Measurements from ENCODE around the gene ACSF3. TPM values are rescaled to one million over a fixed set of nuclear protein-coding genes. Genes with fewer than 3 reads are reported as not detected.

The ACSF3 gene
- total RNA-seq, 1 experiment from 2014 or later: 39.2 TPM

GRCh38 chr16:89103156-89103555, 9.5 kb downstream of the ACSF3 start:
- H3K4me1 Mint-ChIP-seq (ENCODE audit: insufficient read depth, unreplicated experiment): no peaks in the 10 kb centered on the region
- no peak for DNase-seq (ENCODE audit: unreplicated experiment)
- ChIA-PET CTCF (interaction anchor here (0.9 kb wide), 1 partner anchor 292 kb away, joined by 3 read pairs; no protein-coding TSS in a partner anchor), POLR2A (no interaction called here)
- H3K9me3 Mint-ChIP-seq (ENCODE audit: unreplicated experiment): no peaks in the 10 kb centered on the region
- H3K36me3 Mint-ChIP-seq (ENCODE audit: insufficient read depth, unreplicated experiment): peaks cover 35% of the 10 kb centered on the region
- no peaks in the 10 kb centered on the region for H3K27me3 Mint-ChIP-seq (ENCODE audit: insufficient read depth, unreplicated experiment)
- BruUV-seq (replicated peaks): no TSS peak
- no peak overlapping the region for H3K4me3 Mint-ChIP-seq (ENCODE audit: unreplicated experiment)
- intact Hi-C loops (cut with micrococcal nuclease): no loop called here
- no peak overlapping the region for H3K27ac Mint-ChIP-seq (ENCODE audit: low read depth, unreplicated experiment)
- TF ChIP-seq, protein P1, sequence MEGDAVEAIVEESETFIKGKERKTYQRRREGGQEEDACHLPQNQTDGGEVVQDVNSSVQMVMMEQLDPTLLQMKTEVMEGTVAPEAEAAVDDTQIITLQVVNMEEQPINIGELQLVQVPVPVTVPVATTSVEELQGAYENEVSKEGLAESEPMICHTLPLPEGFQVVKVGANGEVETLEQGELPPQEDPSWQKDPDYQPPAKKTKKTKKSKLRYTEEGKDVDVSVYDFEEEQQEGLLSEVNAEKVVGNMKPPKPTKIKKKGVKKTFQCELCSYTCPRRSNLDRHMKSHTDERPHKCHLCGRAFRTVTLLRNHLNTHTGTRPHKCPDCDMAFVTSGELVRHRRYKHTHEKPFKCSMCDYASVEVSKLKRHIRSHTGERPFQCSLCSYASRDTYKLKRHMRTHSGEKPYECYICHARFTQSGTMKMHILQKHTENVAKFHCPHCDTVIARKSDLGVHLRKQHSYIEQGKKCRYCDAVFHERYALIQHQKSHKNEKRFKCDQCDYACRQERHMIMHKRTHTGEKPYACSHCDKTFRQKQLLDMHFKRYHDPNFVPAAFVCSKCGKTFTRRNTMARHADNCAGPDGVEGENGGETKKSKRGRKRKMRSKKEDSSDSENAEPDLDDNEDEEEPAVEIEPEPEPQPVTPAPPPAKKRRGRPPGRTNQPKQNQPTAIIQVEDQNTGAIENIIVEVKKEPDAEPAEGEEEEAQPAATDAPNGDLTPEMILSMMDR (IDR thresholded peaks at IDR 0.05; ENCODE audit: unreplicated experiment): no peak

GRCh38 chr16:89103781-89104180, 10.1 kb downstream of the ACSF3 start:
- no peaks in the 10 kb centered on the region for H3K27me3 Mint-ChIP-seq (ENCODE audit: insufficient read depth, unreplicated experiment)
- H3K9me3 Mint-ChIP-seq (ENCODE audit: unreplicated experiment): no peaks in the 10 kb centered on the region
- no TSS peak for BruUV-seq (replicated peaks)
- peaks cover 39% of the 10 kb centered on the region for H3K36me3 Mint-ChIP-seq (ENCODE audit: insufficient read depth, unreplicated experiment)
- no peaks in the 10 kb centered on the region for H3K4me1 Mint-ChIP-seq (ENCODE audit: insufficient read depth, unreplicated experiment)
- TF ChIP-seq, protein P1 (IDR thresholded peaks at IDR 0.05; ENCODE audit: unreplicated experiment): no peak
- ChIA-PET POLR2A (no interaction called here), CTCF (interaction anchor here (0.9 kb wide), 1 partner anchor 293 kb away, joined by 3 read pairs; no protein-coding TSS in a partner anchor)
- no peak overlapping the region for H3K27ac Mint-ChIP-seq (ENCODE audit: low read depth, unreplicated experiment)
- DNase-seq (ENCODE audit: unreplicated experiment): no peak
- no peak overlapping the region for H3K4me3 Mint-ChIP-seq (ENCODE audit: unreplicated experiment)
- intact Hi-C loops (cut with micrococcal nuclease): no loop called here

GRCh38 chr16:89104303-89104702, 10.7 kb downstream of the ACSF3 start:
- H3K36me3 Mint-ChIP-seq (ENCODE audit: insufficient read depth, unreplicated experiment): peaks cover 41% of the 10 kb centered on the region
- TF ChIP-seq, protein P1 (IDR thresholded peaks at IDR 0.05; ENCODE audit: unreplicated experiment): no peak
- BruUV-seq (replicated peaks): no TSS peak
- no peaks in the 10 kb centered on the region for H3K27me3 Mint-ChIP-seq (ENCODE audit: insufficient read depth, unreplicated experiment)
- intact Hi-C loops (cut with micrococcal nuclease): no loop called here
- H3K4me1 Mint-ChIP-seq (ENCODE audit: insufficient read depth, unreplicated experiment): no peaks in the 10 kb centered on the region
- H3K4me3 Mint-ChIP-seq (ENCODE audit: unreplicated experiment): no peak overlapping the region
- H3K27ac Mint-ChIP-seq (ENCODE audit: low read depth, unreplicated experiment): no peak overlapping the region
- DNase-seq (ENCODE audit: unreplicated experiment): no peak
- H3K9me3 Mint-ChIP-seq (ENCODE audit: unreplicated experiment): no peaks in the 10 kb centered on the region
- POLR2A ChIA-PET: no interaction called here
- CTCF ChIA-PET: no interaction called here

DNA sequence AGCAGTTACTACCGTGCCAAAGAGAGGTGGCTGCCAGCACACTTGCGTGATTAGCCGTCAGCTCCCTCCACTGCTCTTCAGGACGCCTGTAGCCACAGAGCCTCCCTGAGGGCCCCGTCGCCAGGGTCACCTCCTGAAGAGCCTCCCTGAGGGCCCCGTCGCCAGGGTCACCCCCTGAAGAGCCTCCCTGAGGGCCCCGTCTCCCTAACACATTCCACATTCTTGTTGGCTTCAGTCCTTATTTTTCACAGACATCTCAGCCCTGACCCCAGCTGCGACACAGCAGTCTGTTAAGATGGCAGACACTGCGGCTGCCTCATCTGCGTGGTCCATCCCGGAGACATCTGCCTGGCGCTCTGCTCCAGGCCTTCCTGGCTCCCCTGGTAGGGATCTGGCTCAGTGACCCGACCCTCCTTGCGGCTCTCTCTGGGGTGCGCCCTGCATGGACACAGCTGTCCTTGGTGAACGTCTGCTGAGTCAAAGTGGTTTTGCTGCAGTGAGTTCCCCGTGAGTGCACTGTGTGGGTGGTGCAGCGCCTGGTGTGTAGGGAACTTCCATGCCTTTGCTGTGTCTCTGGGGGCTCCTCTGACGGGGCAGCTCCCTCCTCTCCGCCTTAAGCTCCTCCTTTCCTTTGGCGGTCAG, 11.4 kb downstream of the ACSF3 start:
- Mint-ChIP-seq H3K4me3 (ENCODE audit: unreplicated experiment) (no peak overlapping the region), H3K27ac (ENCODE audit: low read depth, unreplicated experiment) (no peak overlapping the region), H3K9me3 (ENCODE audit: unreplicated experiment) (no peaks in the 10 kb centered on the region), H3K27me3 (ENCODE audit: insufficient read depth, unreplicated experiment) (no peaks in the 10 kb centered on the region), H3K4me1 (ENCODE audit: insufficient read depth, unreplicated experiment) (no peaks in the 10 kb centered on the region), H3K36me3 (ENCODE audit: insufficient read depth, unreplicated experiment) (peaks cover 41% of the 10 kb centered on the region)
- no TSS peak for BruUV-seq (replicated peaks)
- CTCF ChIA-PET: no interaction called here
- intact Hi-C loops (cut with micrococcal nuclease): no loop called here
- TF ChIP-seq, protein P1 (IDR thresholded peaks at IDR 0.05; ENCODE audit: unreplicated experiment): no peak
- POLR2A ChIA-PET: no interaction called here
- no peak for DNase-seq (ENCODE audit: unreplicated experiment)

Data from MCF 10A (cell line).